NCI-H774 (cell line): ENCODE results near the gene CCDC51.
"Not testable (repeated sequence)": the region's sequence is repeated elsewhere in the genome, so short reads cannot be mapped to it uniquely, and the experiment has no call there.

Experiments used
- DNase-seq: peaks from one replicate; lab custom pipeline; 2025; lab: John Stamatoyannopoulos, UW

CCDC51 gene

GRCh38 chr3:48465531-48466378 lies 25.8 kb upstream of the CCDC51 start:
- DNase-seq = peak; percentile 76

DNA sequence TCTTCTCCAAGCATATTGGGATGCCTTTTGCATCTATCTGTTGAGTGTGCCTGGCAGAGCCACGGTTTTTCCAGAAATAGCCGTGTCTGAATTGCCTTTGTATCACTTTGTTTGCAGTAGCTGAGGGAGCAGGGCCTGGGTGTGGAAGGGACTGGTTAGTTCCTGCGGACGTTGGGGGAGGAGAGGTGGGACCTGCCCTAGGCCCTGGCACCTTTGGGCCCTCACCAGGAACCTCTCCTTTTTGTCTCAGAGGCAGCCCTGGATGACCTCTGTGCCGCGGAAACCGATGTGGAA lies 25.3 kb upstream of the CCDC51 start:
- no peak for DNase-seq

- DNase-seq = no peak
Measured at GRCh38 chr3:48464713-48465221, 24.8 kb upstream of the CCDC51 start.

GRCh38 chr3:48463703-48464102 lies 23.8 kb upstream of the CCDC51 start:
- DNase-seq = no peak

DNA sequence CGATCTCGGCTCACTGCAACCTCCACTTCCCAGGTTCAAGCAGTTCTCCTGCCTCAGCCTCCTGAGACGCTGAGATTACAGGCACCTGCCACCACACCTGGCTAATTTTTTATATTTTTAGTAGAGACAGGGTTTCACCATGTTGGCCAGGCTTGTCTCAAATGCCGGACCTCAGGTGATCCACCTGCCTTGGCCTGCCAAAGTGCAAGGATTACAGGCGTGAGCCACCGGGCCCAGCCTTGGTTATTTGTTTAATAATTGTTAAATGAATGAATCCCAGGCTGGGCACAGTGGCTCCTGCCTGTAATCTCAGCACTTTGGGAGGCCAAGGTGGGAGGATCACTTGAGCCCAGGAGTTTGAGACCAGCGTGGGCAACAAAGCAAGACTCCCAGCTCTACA lies 21.8 kb upstream of the CCDC51 start:
- not testable (repeated sequence) for DNase-seq

DNA sequence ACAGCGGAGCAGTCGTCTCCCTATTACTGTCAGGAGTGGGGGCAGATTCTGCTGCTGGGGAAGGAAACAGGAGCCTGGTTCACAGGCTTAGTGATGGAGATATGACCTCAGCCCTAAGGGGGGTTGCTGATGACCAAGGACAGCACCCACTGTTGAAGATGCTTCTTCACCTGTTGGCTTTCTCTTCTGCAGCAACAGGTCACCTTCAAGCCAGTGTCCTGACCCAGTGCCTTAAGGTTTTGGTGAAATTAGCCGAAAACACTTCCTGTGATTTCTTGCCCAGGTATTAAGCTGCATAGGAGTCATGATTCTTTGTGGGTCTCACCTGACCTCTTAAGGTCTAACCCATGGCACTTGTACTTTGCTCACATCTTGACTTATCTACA lies 20.6 kb upstream of the CCDC51 start:
- no peak for DNase-seq

DNA sequence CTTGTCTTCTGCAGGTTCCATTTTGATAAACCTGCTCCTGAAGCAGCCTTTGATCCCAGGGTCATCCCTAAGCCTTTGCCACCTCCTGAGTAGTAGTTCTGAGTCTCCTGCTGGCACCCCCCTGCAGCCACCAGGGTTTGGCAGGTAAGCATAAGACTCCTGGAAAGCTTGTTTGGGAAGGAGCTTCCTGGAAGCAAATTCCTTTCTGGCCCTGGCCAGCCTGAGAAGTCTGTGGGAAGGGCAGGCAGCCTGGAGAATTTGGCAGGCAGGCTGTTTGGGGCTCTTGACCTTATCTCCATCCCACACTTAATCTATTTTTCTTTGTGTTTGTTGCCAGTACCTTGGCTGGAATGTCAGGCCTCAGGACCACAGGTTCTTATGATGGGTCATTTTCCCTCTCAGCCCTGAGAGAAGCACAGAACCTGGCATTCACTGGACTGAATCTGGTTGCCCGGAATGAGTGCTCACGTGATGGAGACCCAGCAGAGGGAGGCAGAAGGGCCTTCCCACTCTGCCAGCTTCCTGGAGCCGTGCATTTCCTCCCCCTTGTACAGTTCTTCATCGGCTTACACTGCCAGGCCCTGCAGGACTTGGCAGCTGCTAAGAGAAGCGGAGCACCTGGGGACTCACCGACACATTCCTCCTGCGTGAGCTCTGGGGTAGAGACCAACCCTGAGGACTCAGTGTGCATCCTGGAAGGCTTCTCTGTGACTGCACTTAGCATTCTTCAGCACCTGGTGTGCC lies 20.0 kb upstream of the CCDC51 start:
- DNase-seq = no peak

- DNase-seq = no peak
Measured at GRCh38 chr3:48459331-48459730, 19.4 kb upstream of the CCDC51 start.

GRCh38 chr3:48456456-48456855 lies 16.5 kb upstream of the CCDC51 start:
- no peak for DNase-seq

DNA sequence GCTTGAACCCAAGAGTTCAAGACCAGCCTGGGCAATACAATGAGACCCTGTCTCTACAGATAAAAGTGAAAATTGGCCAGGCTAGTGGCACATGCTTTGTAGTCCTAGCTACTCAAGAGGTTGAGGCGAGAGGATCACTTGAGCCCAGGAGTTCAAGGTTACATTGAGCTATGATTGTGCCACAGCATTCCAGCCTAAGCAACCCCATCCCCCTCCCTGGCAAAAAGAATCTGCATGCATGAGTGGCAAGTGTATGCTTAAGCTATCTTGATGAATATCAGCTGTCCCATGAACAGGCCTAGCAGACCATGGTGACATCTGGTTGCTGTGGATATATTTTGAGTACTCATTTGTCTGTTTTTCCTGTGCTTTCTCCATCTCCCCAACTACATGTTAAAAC lies 11.4 kb upstream of the CCDC51 start:
- no peak for DNase-seq

DNA sequence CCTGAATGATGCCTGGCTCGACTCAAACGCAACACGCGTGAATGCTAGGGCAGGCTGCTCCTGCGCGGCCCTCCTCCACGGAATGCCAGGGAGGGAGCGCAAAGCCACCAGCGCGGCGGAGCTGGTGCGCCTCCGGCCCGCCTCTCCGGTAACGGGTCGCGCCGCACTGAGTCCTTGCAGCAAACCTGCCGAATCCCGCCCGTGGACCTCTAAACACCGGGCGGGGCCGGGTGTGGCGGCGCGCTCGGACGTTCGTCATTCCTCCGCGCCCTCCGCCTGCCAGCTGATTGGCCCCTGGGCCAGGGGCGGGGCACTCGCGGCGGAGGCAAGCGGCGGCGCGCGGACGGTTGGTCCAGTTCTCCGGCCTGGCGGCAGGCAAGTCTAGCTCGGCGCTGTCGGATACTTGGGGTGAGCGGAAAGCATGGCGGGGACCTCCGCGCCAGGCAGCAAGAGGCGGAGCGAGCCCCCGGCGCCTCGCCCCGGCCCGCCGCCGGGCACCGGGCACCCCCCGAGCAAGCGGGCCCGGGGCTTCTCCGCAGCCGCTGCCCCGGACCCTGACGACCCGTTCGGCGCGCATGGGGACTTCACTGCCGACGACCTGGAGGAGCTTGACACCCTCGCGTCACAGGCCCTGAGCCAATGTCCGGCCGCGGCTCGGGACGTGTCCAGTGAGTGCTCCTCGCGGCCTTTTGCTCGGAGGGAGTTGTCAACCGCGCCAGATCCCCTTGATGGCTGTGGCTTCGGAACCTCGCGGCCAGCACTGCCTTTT lies 6.7 kb upstream of the CCDC51 start, which contains the start of gene ATRIP:
Gene ATRIP (plus strand): TSS at position 313 of the 769 bp plus-strand sequence. CDS start 109 bp downstream, at position 422.
- peak; percentile 74 for DNase-seq

DNA sequence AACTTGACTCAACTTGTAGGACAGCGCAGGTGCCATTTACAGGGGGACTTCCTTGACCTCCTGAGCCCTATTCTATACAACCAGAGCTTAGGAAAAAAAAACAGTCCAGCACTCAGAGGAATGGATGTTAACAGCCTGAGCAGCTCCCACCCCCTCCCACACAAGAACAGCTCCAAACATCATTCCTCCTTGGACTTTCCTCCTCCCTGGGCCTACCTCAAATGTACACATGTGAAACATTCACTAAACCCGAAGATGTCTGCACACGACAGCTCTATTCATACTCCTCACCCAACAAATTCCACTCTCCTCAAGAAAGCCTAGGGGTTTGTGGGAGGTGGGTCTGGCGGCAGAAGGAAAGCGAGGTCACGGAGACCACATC lies 6.1 kb upstream of the CCDC51 start:
- no peak for DNase-seq

DNA sequence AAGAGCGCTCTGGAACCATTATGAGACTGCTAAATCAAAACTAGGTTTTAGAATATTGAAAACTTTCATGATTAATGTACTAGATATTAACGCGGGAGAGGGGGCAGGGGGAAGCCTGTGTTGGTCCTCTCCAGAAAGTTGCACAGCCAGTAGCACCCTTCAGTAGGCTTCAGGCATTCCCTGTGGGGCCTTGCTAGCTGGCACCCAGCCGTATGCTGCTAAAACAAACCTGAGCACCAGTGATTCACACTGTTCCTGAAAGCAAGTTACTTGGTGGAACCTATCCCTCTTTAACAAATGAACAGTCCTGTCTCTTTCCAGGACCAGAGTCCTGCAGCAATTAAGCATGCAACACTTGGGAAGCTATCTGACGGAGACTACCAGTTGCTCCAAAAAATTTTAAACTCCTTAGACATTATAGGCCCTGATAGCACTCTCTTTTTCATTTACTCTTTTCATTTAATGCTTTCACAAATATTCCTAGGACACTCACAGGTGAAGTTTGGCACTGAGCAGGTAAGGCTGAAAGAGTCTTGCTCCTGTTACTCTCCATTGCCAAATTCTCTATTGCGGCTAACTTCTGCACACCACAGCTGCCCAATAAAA lies 5.5 kb upstream of the CCDC51 start:
- no peak for DNase-seq

- no peak for DNase-seq
Measured at GRCh38 chr3:48441940-48442339, 2.0 kb upstream of the CCDC51 start.

- DNase-seq = no peak
Measured at GRCh38 chr3:48440590-48440958, 655 bp upstream of the CCDC51 start.

DNA sequence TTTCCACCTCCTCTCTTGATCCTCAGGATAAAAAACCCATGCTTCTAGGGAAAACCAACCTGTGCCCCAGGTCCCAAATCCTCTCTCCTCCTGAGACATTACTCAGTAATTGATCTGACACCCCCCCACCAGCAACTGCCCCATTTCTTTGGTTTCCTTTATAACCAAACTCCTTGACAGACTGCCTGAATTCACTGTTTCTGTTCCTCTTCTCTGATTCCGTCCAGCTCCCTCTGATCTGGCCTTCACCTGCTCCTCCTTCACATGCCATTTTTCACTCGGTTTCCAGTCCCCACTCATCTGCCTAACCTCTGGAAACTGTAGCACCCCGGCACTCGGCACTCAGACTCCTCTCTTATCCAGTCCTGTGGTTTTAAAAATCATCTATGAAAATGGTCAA lies 2.1 kb downstream of the CCDC51 start:
- no peak for DNase-seq

- DNase-seq = no peak
Measured at GRCh38 chr3:48436855-48437254, 3.1 kb downstream of the CCDC51 start.

DNA sequence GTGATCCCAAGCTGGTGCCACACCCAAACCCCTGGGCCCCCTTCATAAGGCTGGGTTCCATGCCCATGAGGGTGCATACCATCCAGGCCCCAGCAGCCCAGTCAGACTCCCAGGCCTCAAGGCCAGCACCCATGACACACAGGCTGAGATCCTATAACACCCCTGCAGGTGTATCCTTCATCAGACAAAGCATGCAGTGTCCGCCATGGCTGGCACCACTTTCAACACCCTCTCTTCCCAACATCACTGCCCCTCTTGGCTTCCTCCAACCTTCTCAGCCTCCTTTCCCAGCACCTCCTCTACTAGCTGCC lies 3.5 kb downstream of the CCDC51 start:
- DNase-seq = no peak

- peak; percentile 36 for DNase-seq
Measured at GRCh38 chr3:48435774-48436476, 4.0 kb downstream of the CCDC51 start.

DNA sequence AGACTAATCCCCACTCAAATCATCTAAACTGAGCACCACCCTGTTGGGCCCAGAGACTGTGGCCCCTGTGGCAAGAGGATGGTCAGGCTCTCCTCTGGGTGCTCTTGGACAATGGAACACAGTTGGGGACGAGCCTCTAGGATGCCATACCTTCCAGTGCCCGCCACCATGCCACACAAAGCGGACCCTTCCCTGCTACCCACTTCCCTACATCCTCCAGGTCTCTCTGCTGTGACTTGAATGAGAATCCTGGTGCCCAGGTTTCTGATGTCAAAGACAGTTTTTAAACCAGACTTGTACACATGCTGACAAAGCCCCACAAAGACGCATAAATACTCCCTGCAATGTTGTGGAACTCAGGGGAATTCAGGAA lies 4.7 kb downstream of the CCDC51 start:
- DNase-seq = no peak

- no peak for DNase-seq
Measured at GRCh38 chr3:48434591-48435222, 5.2 kb downstream of the CCDC51 start.
